ENCODE data around the gene HNRNPM.
A peak's percentile ranks its signal among the peaks of the same experiment; 100 is the strongest.
"Not testable (repeated sequence)": the region's sequence is repeated elsewhere in the genome, so short reads cannot be mapped to it uniquely, and the experiment has no call there.

HNRNPM gene

GRCh38 chr19:8444677-8445487, at the start of gene HNRNPM:
TSS of gene HNRNPM (plus strand) at chr19:8444975. CDS start at chr19:8444999, 24 bp downstream.
- DNase-seq (ENCODE audit: low read depth), result peak; percentile 97

- DNase-seq (ENCODE audit: low read depth), result no peak
These were observed 49.1 kb upstream of the HNRNPM start for GRCh38 chr19:8395621-8396082.

GRCh38 chr19:8396185-8396562, 48.6 kb upstream of the HNRNPM start:
- DNase-seq (ENCODE audit: low read depth), result no peak

GRCh38 chr19:8396563-8397203, 48.1 kb upstream of the HNRNPM start:
- DNase-seq (ENCODE audit: low read depth), result peak; percentile 57

- no peak for DNase-seq (ENCODE audit: low read depth)
These were observed 47.5 kb upstream of the HNRNPM start for GRCh38 chr19:8397271-8397670.

GRCh38 chr19:8397746-8398310, 46.9 kb upstream of the HNRNPM start:
- DNase-seq (ENCODE audit: low read depth), result no peak

- DNase-seq (ENCODE audit: low read depth), result peak; percentile 13
These were observed 46.4 kb upstream of the HNRNPM start for GRCh38 chr19:8398311-8398771.

GRCh38 chr19:8399681-8400188, 45.0 kb upstream of the HNRNPM start:
- no peak for DNase-seq (ENCODE audit: low read depth)

GRCh38 chr19:8401981-8402411, 42.8 kb upstream of the HNRNPM start:
- DNase-seq (ENCODE audit: low read depth), result no peak

GRCh38 chr19:8403098-8403819, 41.5 kb upstream of the HNRNPM start:
- no peak for DNase-seq (ENCODE audit: low read depth)

- DNase-seq (ENCODE audit: low read depth), result no peak
These were observed 41.0 kb upstream of the HNRNPM start for GRCh38 chr19:8403820-8404109.

GRCh38 chr19:8404391-8405151, 40.2 kb upstream of the HNRNPM start:
- no peak for DNase-seq (ENCODE audit: low read depth)

GRCh38 chr19:8410718-8411117, 34.1 kb upstream of the HNRNPM start:
- not testable (repeated sequence) for DNase-seq (ENCODE audit: low read depth)

- peak; percentile 96 for DNase-seq (ENCODE audit: low read depth)
These were observed 31.8 kb upstream of the HNRNPM start, which contains the start of gene MARCHF2 for GRCh38 chr19:8412783-8413628. TSS of gene MARCHF2 (plus strand) at chr19:8413305. CDS start at chr19:8421841, 8,536 bp downstream.

- DNase-seq (ENCODE audit: low read depth), result no peak
These were observed 31.2 kb upstream of the HNRNPM start for GRCh38 chr19:8413629-8413995.

- DNase-seq (ENCODE audit: low read depth), result no peak
These were observed 28.0 kb upstream of the HNRNPM start for GRCh38 chr19:8416796-8417195.

GRCh38 chr19:8421484-8422461, 23.0 kb upstream of the HNRNPM start:
- no peak for DNase-seq (ENCODE audit: low read depth)

GRCh38 chr19:8423817-8424223, 21.0 kb upstream of the HNRNPM start:
- peak; percentile 99 for DNase-seq (ENCODE audit: low read depth)

GRCh38 chr19:8425331-8425730, 19.4 kb upstream of the HNRNPM start:
- not testable (repeated sequence) for DNase-seq (ENCODE audit: low read depth)

All from EH (cell line).